Fibroblast of lung (primary cell): ENCODE measurements around the gene LSR. TPM values are rescaled to one million over a fixed set of nuclear protein-coding genes. Genes with fewer than 3 reads are reported as not detected.

ENCODE experiments used
- DNase-seq, 2 donors: peaks; one replicate each; pipeline versions ENCODE4 v3.0.0 to v3.0.0-alpha.2; 2010; ENCODE audit warnings: low read depth in 2 of 2
- H2AFZ ChIP-seq: 2 replicates; pipeline ENCODE4 v1.5.1; 2012; ENCODE audit warnings: low read length, control low read depth, inconsistent platforms
- H3K27ac ChIP-seq: 2 replicates; pipeline ENCODE4 v1.5.1; 2011; ENCODE audit warnings: low read length, control low read depth; ENCODE audit not compliant: insufficient read depth
- H3K27me3 ChIP-seq: 2 replicates; pipeline ENCODE4 v1.5.1; 2011; ENCODE audit warnings: mild to moderate bottlenecking, low read length; ENCODE audit not compliant: control insufficient read depth, insufficient read depth
- H3K36me3 ChIP-seq: 2 replicates; pipeline ENCODE4 v1.5.1; 2011; ENCODE audit warnings: low read length; ENCODE audit not compliant: control insufficient read depth, insufficient read depth
- H3K4me1 ChIP-seq: 2 replicates; pipeline ENCODE4 v1.5.1; 2011; ENCODE audit warnings: low read length; ENCODE audit not compliant: control insufficient read depth, insufficient read depth; ENCODE audit errors: extremely low read depth
- H3K4me2 ChIP-seq: 2 replicates; pipeline ENCODE4 v1.5.1; 2011; ENCODE audit warnings: low read length, control low read depth; ENCODE audit not compliant: insufficient read depth; ENCODE audit errors: extremely low read depth
- H3K4me3 ChIP-seq, 4 experiments: fragments of 200-600 bp in 1 of 4; sonication (generic) in 1 of 4; replicated peaks in 1 of 4; 2 replicates each; pipeline ENCODE4 v1.5.1; 2011 to 2016; ENCODE audit warnings: low read length in 4 of 4, low read depth in 3 of 4, mild to moderate bottlenecking in 3 of 4, control low read depth in 2 of 4, inconsistent platforms in 1 of 4, mixed read lengths in 1 of 4; ENCODE audit not compliant: insufficient read depth in 1 of 4; ENCODE audit errors: control extremely low read depth in 1 of 4
- H3K79me2 ChIP-seq: 2 replicates; pipeline ENCODE4 v1.5.1; 2012; ENCODE audit warnings: mild to moderate bottlenecking, low read length, inconsistent platforms; ENCODE audit not compliant: control insufficient read depth, insufficient read depth
- H3K9ac ChIP-seq: 2 replicates; pipeline ENCODE4 v1.5.1; 2011; ENCODE audit warnings: mild to moderate bottlenecking, low read length, control low read depth; ENCODE audit not compliant: insufficient read depth
- H3K9me3 ChIP-seq: 2 replicates; pipeline ENCODE4 v1.5.1; 2012; ENCODE audit warnings: low read depth, low read length; ENCODE audit not compliant: control insufficient read depth, insufficient read depth
- H4K20me1 ChIP-seq: 2 replicates; pipeline ENCODE4 v1.5.1; 2011; ENCODE audit warnings: low read length; ENCODE audit not compliant: control insufficient read depth, insufficient read depth; ENCODE audit errors: extremely low read depth
- CTCF ChIP-seq, 2 donors: IDR thresholded peaks in 1 of 2; conservative IDR thresholded peaks in 1 of 2; 1 replicate in 1 of 2; 2 replicates in 1 of 2; pipeline ENCODE4 v1.5.1; 2011 to 2012; ENCODE audit warnings: low read length in 2 of 2, control low read depth in 1 of 2, inconsistent platforms in 1 of 2, low read depth in 1 of 2, mild to moderate bottlenecking in 1 of 2
- EZH2 ChIP-seq: IDR thresholded peaks from 2 replicates; pipeline ENCODE4 v1.5.1; 2012; ENCODE audit warnings: low read length, control low read depth, mild to moderate bottlenecking; ENCODE audit errors: missing control alignments
- polyA plus RNA-seq, 2 donors: library from polyadenylated mRNA; depleted of rRNA in 1 of 2; stranded (reverse) in 1 of 2; unstranded in 1 of 2; fragments of >200 nt; gene quantifications; 2 replicates each; pipeline ENCODE4 v1.2.1, GENCODE V29; 2011 to 2012; ENCODE audit warnings: missing spikeins in 1 of 2
- total RNA-seq: library from RNA; depleted of rRNA; stranded (reverse); fragments of >200 nt; gene quantifications from 2 replicates; pipeline ENCODE4 v1.2.1, GENCODE V29; 2014

The LSR gene
- total and polyA plus RNA-seq, 2 donors (not counting 1 experiment from before 2014, with no cell fraction given) = 0.31 to 0.33 TPM

- Histone ChIP-seq H3K4me2 (no peak overlapping the region), H2AFZ (no peak overlapping the region), H3K27ac (no peak overlapping the region), H3K4me1 (no peaks in the 10 kb centered on the region), H4K20me1 (no peaks in the 10 kb centered on the region), H3K27me3 (peaks cover 2% of the 10 kb centered on the region), H3K9me3 (no peaks in the 10 kb centered on the region), H3K9ac (no peak overlapping the region), H3K79me2 (no peaks in the 10 kb centered on the region), H3K4me3 (no peak overlapping the region), H3K36me3 (no peaks in the 10 kb centered on the region)
- TF ChIP-seq CTCF (conservative IDR thresholded peaks at IDR 0.05 in 1 of 2, IDR thresholded peaks at IDR 0.05 in 1 of 2; ENCODE audit: low read depth in 1 of 2, low read length in 2 of 2) (no peak), EZH2 (no peak)
- no peak for DNase-seq
Measured at GRCh38 chr19:35301961-35302360, 53.2 kb downstream of the LSR start.

GRCh38 chr19:35302446-35302845 lies 53.6 kb downstream of the LSR start:
- no peak for DNase-seq
- no peaks in the 10 kb centered on the region for H4K20me1 ChIP-seq
- H3K9ac ChIP-seq = no peak overlapping the region
- no peaks in the 10 kb centered on the region for H3K9me3 ChIP-seq
- no peaks in the 10 kb centered on the region for H3K4me1 ChIP-seq
- no peaks in the 10 kb centered on the region for H3K79me2 ChIP-seq
- peaks cover 2% of the 10 kb centered on the region for H3K27me3 ChIP-seq
- TF ChIP-seq CTCF (conservative IDR thresholded peaks at IDR 0.05 in 1 of 2, IDR thresholded peaks at IDR 0.05 in 1 of 2; ENCODE audit: low read depth in 1 of 2, low read length in 2 of 2) = no peak
- no peak for TF ChIP-seq EZH2
- no peak overlapping the region for H3K27ac ChIP-seq
- H2AFZ ChIP-seq = no peak overlapping the region
- no peak overlapping the region for H3K4me3 ChIP-seq
- no peak overlapping the region for H3K4me2 ChIP-seq
- no peaks in the 10 kb centered on the region for H3K36me3 ChIP-seq

- no peak for TF ChIP-seq EZH2
- no peak for TF ChIP-seq CTCF (conservative IDR thresholded peaks at IDR 0.05 in 1 of 2, IDR thresholded peaks at IDR 0.05 in 1 of 2; ENCODE audit: low read depth in 1 of 2, low read length in 2 of 2)
- peaks cover 2% of the 10 kb centered on the region for H3K27me3 ChIP-seq
- H4K20me1 ChIP-seq = no peaks in the 10 kb centered on the region
- no peak overlapping the region for H3K4me3 ChIP-seq
- no peak overlapping the region for H3K9ac ChIP-seq
- no peak overlapping the region for H3K27ac ChIP-seq
- H3K4me1 ChIP-seq = no peaks in the 10 kb centered on the region
- no peaks in the 10 kb centered on the region for H3K9me3 ChIP-seq
- H3K79me2 ChIP-seq = no peaks in the 10 kb centered on the region
- no peaks in the 10 kb centered on the region for H3K36me3 ChIP-seq
- no peak for DNase-seq
- H3K4me2 ChIP-seq = no peak overlapping the region
- no peak overlapping the region for H2AFZ ChIP-seq
Measured at GRCh38 chr19:35303357-35303915, 54.6 kb downstream of the LSR start.
